HUDEP-2 (cell line): ENCODE results near the gene RHBDL1.

ENCODE experiments used
- DNase-seq, 76 experiments: peaks; one replicate each; lab custom pipeline; 2025; ENCODE audit not compliant: unreplicated experiment in 76 of 76; lab: John Stamatoyannopoulos, UW

RHBDL1 gene

GRCh38 chr16:672371-672770, 3.1 kb upstream of the RHBDL1 start:
- DNase-seq = no peak

GRCh38 chr16:672851-673250, 2.6 kb upstream of the RHBDL1 start:
- DNase-seq = no peak

- no peak for DNase-seq
Observed at GRCh38 chr16:673399-673991, 2.0 kb upstream of the RHBDL1 start.

- DNase-seq = no peak
Observed at GRCh38 chr16:674214-674881, 1.1 kb upstream of the RHBDL1 start.

- no peak for DNase-seq
Observed at GRCh38 chr16:675884-676564, 553 bp downstream of the RHBDL1 start.

GRCh38 chr16:676565-676902, 1.1 kb downstream of the RHBDL1 start:
- no peak for DNase-seq

- no peak for DNase-seq
Observed at GRCh38 chr16:676913-677312, 1.4 kb downstream of the RHBDL1 start.

- DNase-seq = no peak
Observed at GRCh38 chr16:677316-678190, 2.1 kb downstream of the RHBDL1 start.

GRCh38 chr16:678209-678857, 2.9 kb downstream of the RHBDL1 start:
- DNase-seq = no peak

- peak in 69 of 76 experiments; percentile 10 to 80 (median 63) for DNase-seq
Observed at GRCh38 chr16:678858-679813, 3.7 kb downstream of the RHBDL1 start.

GRCh38 chr16:679814-680624, 4.5 kb downstream of the RHBDL1 start, which contains the start of gene STUB1:
STUB1 (plus strand) TSS chr16:680410; CDS start chr16:680526, 116 bp downstream.
- peak in 72 of 76 experiments; percentile 19 to 97 (median 86) for DNase-seq

GRCh38 chr16:680625-680945, 5.1 kb downstream of the RHBDL1 start:
- no peak for DNase-seq

- peak in 67 of 76 experiments; percentile 19 to 79 (median 59) for DNase-seq
Observed at GRCh38 chr16:680967-681745, 5.7 kb downstream of the RHBDL1 start.

- peak in 15 of 76 experiments; percentile 6 to 66 (median 37) for DNase-seq
Observed at GRCh38 chr16:681746-682427, 6.4 kb downstream of the RHBDL1 start.

- peak in 1 of 76 experiments; percentile 16 for DNase-seq
Observed at GRCh38 chr16:682493-683395, 7.3 kb downstream of the RHBDL1 start.

GRCh38 chr16:683396-684070, 8.1 kb downstream of the RHBDL1 start:
- DNase-seq = peak in 11 of 76 experiments; percentile 12 to 41 (median 30)
